ENCODE measurements around the gene URI1.

Gene URI1

GRCh38 chr19:30059741-30060457 lies 117.9 kb downstream of the URI1 start:
- DNase-seq (ENCODE audit: low read depth), result no peak
- no peak for TF ChIP-seq CTCF (conservative IDR thresholded peaks at IDR 0.05; ENCODE audit: control insufficient read depth, insufficient read depth, low read depth, low read length)
- H3K4me3 ChIP-seq (ENCODE audit: control insufficient read depth, low read depth, low read length), result no peak overlapping the region

GRCh38 chr19:30060531-30061222 lies 118.6 kb downstream of the URI1 start:
- no peak for DNase-seq (ENCODE audit: low read depth)
- H3K4me3 ChIP-seq (ENCODE audit: control insufficient read depth, low read depth, low read length), result no peak overlapping the region
- TF ChIP-seq CTCF (conservative IDR thresholded peaks at IDR 0.05; ENCODE audit: control insufficient read depth, insufficient read depth, low read depth, low read length), result no peak

GRCh38 chr19:30061223-30062064 lies 119.4 kb downstream of the URI1 start:
- no peak for DNase-seq (ENCODE audit: low read depth)
- H3K4me3 ChIP-seq (ENCODE audit: control insufficient read depth, low read depth, low read length), result no peak overlapping the region
- no peak for TF ChIP-seq CTCF (conservative IDR thresholded peaks at IDR 0.05; ENCODE audit: control insufficient read depth, insufficient read depth, low read depth, low read length)

GRCh38 chr19:30062065-30062906 lies 120.2 kb downstream of the URI1 start:
- H3K4me3 ChIP-seq (ENCODE audit: control insufficient read depth, low read depth, low read length), result no peak overlapping the region
- DNase-seq (ENCODE audit: low read depth), result no peak
- TF ChIP-seq CTCF (conservative IDR thresholded peaks at IDR 0.05; ENCODE audit: control insufficient read depth, insufficient read depth, low read depth, low read length), result no peak

- H3K4me3 ChIP-seq (ENCODE audit: control insufficient read depth, low read depth, low read length), result no peak overlapping the region
- DNase-seq (ENCODE audit: low read depth), result no peak
- TF ChIP-seq CTCF (conservative IDR thresholded peaks at IDR 0.05; ENCODE audit: control insufficient read depth, insufficient read depth, low read depth, low read length), result no peak
These were observed 121.0 kb downstream of the URI1 start for GRCh38 chr19:30062907-30063649.

All from fibroblast of mammary gland (primary cell).